ENCODE measurements around the gene AHCYL1. TPM values are rescaled to one million over a fixed set of nuclear protein-coding genes. Genes with fewer than 3 reads are reported as not detected.

The AHCYL1 gene
- polyA plus RNA-seq, 2 of the 4 experiments (the other 2 are of a cell fraction), result 124 to 148 TPM

GRCh38 chr1:109959974-109960744 lies 24.4 kb upstream of the AHCYL1 start (continued):
- TF ChIP-seq RAD21 (conservative IDR thresholded peaks at IDR 0.05 in 1 of 2, IDR thresholded peaks at IDR 0.05 in 1 of 2), result peak; percentile 46 to 47
- TF ChIP-seq JUNB (IDR thresholded peaks at IDR 0.05), result peak; percentile 47
- TF ChIP-seq EHMT2 (IDR thresholded peaks at IDR 0.05; ENCODE audit: low read depth), result no peak
- TF ChIP-seq ATOH8 (CRISPR knock-in tag; IDR thresholded peaks at IDR 0.05; ENCODE audit: low read depth), result no peak

- Histone ChIP-seq H3K4me2 (peak overlapping the region; percentile 73), H3K9me3 (no peaks in the 10 kb centered on the region), H3K27ac (peak overlapping the region; percentile 95 to 96), H3K4me1 (peaks cover 52% of the 10 kb centered on the region), H3K4me3 (no peak overlapping the region)
- TF ChIP-seq MAFK (IDR thresholded peaks at IDR 0.05; ENCODE audit: partially characterized antibody), result peak; percentile 88
- no peak for TF ChIP-seq MYC (IDR thresholded peaks at IDR 0.05; ENCODE audit: borderline replicate concordance, low read length)
- DNase-seq (ENCODE audit: low read depth in 1 of 2, low spot score in 1 of 2), result no peak
- ChIA-PET CTCF (interaction anchor here (0.7 to 6.9 kb wide), 14 partner anchors 9 to 428 kb away, joined by 3 to 63 read pairs (median 5); partner anchors contain the start of gene AHCYL1), POLR2A (interaction anchor here (1.7 to 3.0 kb wide), 3 partner anchors 20 to 169 kb away, joined by 5 to 18 read pairs (median 15); partner anchors contain the start of gene AHCYL1)
- no peak for ATAC-seq
- 0% methylated on average over 1 of the region's 1 CpG for WGBS (ENCODE audit: missing lambda C conversion rate)
- no peak for FAIRE-seq
These were observed 23.8 kb upstream of the AHCYL1 start for GRCh38 chr1:109960745-109961094.

DNA sequence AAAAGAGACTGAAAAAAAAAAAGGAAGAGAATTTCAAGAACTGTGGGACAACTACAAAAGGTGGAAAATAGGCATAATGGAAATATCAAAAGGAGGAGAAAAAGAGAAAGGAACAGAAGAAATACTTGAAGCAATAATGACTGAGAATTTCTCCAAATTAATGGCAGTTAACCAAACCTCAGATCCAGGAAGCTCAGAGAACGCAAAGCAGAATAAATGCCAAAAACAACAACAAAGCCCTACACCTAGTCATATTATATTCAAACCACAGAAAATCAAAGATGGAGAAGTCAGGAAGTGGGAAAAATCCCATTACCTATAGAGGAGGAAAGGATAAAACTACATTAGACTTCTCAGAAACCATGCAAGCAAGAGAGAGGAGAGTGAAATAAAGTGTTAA lies 20.7 kb upstream of the AHCYL1 start:
- Histone ChIP-seq H3K4me1 (peaks cover 28% of the 10 kb centered on the region), H3K9me3 (no peaks in the 10 kb centered on the region), H3K4me2 (no peak overlapping the region), H3K27ac (peak overlapping the region in 1 of 2 experiments; percentile 95; a peak in 3 of 6 replicates), H3K4me3 (no peak overlapping the region)
- no peak for ATAC-seq
- TF ChIP-seq ZSCAN20 (CRISPR knock-in tag; IDR thresholded peaks at IDR 0.05), result no peak
- no peak for TF ChIP-seq NPAS2 (CRISPR knock-in tag; IDR thresholded peaks at IDR 0.05; ENCODE audit: borderline replicate concordance)
- no peak for TF ChIP-seq ELK1 (IDR thresholded peaks at IDR 0.05; ENCODE audit: low read depth, low read length)
- no peak for TF ChIP-seq HOXB13 (CRISPR knock-in tag; IDR thresholded peaks at IDR 0.05; ENCODE audit: low read depth)
- no peak for TF ChIP-seq CHD2 (IDR thresholded peaks at IDR 0.05; ENCODE audit: low read length, partially characterized antibody)
- TF ChIP-seq ZFP36 (IDR thresholded peaks at IDR 0.05; ENCODE audit: borderline replicate concordance, partially characterized antibody), result no peak
- TF ChIP-seq NFE2L2 (conservative IDR thresholded peaks at IDR 0.05; ENCODE audit: low read length), result no peak
- TF ChIP-seq TFCP2L1 (CRISPR knock-in tag; IDR thresholded peaks at IDR 0.05), result no peak
- TF ChIP-seq MAFK (IDR thresholded peaks at IDR 0.05; ENCODE audit: partially characterized antibody), result no peak
- TF ChIP-seq HES2 (IDR thresholded peaks at IDR 0.05), result no peak
- CTCF ChIA-PET, result interaction anchor here (1.1 to 6.9 kb wide), 2 partner anchors 8 to 17 kb away, joined by 3 to 63 read pairs; no protein-coding TSS in a partner anchor
- no peak for FAIRE-seq
- POLR2A ChIA-PET, result no interaction called here
- no peak for DNase-seq (ENCODE audit: low read depth in 1 of 2, low spot score in 1 of 2)
- 85% methylated on average over 1 of the region's 1 CpG for WGBS (ENCODE audit: missing lambda C conversion rate)

DNA sequence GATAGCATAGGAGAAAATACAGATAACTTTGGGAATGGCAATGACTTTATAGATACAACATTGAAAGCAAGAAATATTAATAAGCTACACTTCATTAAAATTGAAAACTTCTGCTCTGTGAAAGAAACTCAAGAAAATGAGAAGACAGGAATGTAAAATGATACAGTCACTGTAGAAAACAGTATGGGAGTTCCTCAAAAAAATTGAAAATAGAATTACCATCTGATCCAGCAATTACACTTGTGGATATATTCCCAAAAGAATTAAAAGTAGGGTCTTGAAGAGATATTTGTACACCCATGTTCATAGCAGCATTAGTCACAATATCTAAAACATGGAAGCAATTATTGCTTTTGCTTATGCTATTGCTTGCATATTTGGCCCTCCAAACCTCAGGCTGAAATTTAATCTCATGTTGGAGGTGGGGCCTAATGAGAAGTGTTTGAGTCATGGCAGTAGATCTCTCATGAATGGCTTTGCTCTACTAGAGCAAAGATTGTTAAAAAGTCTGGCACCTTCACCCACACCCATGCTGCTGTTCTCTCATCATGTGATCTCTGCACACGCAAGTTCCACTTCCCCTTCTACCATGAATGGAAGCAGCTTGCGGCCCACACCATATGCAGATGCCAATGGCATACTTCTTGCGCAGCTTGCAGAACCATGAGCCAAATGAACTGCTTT lies 15.3 kb upstream of the AHCYL1 start:
- H3K4me1 ChIP-seq, result peaks cover 10% of the 10 kb centered on the region; the same call in 1 of the 3 replicates
- 90% methylated on average over 3 of the region's 3 CpGs for WGBS (ENCODE audit: missing lambda C conversion rate)
- CTCF ChIA-PET, result interaction anchor here (1.2 to 1.5 kb wide), 3 partner anchors 9 to 192 kb away, joined by 3 to 6 read pairs (median 5); no protein-coding TSS in a partner anchor
- FAIRE-seq (no peak), DNase-seq (ENCODE audit: low read depth in 1 of 2, low spot score in 1 of 2) (no peak), ATAC-seq (no peak)
- H3K4me3 ChIP-seq, result no peak overlapping the region
- TF ChIP-seq GATA3 (IDR thresholded peaks at IDR 0.05; ENCODE audit: borderline replicate concordance) (no peak), SMC3 (IDR thresholded peaks at IDR 0.05) (no peak), ZC3H11A (IDR thresholded peaks at IDR 0.05) (no peak), JUNB (IDR thresholded peaks at IDR 0.05) (no peak), TFCP2L1 (CRISPR knock-in tag; IDR thresholded peaks at IDR 0.05) (no peak), NR3C1 (IDR thresholded peaks at IDR 0.05) (no peak), HDAC2 (IDR thresholded peaks at IDR 0.05) (no peak), PHF8 (IDR thresholded peaks at IDR 0.05; ENCODE audit: borderline replicate concordance, low read depth) (no peak), EHMT2 (IDR thresholded peaks at IDR 0.05; ENCODE audit: low read depth) (no peak), NFE2L2 (conservative IDR thresholded peaks at IDR 0.05; ENCODE audit: low read length) (no peak)
- TF ChIP-seq, protein P1, sequence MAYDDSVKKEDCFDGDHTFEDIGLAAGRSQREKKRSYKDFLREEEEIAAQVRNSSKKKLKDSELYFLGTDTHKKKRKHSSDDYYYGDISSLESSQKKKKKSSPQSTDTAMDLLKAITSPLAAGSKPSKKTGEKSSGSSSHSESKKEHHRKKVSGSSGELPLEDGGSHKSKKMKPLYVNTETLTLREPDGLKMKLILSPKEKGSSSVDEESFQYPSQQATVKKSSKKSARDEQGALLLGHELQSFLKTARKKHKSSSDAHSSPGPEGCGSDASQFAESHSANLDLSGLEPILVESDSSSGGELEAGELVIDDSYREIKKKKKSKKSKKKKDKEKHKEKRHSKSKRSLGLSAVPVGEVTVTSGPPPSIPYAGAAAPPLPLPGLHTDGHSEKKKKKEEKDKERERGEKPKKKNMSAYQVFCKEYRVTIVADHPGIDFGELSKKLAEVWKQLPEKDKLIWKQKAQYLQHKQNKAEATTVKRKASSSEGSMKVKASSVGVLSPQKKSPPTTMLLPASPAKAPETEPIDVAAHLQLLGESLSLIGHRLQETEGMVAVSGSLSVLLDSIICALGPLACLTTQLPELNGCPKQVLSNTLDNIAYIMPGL (CRISPR knock-in tag; IDR thresholded peaks at IDR 0.05; ENCODE audit: borderline replicate concordance), result no peak
- POLR2A ChIA-PET, result no interaction called here
- no peaks in the 10 kb centered on the region for H3K9me3 ChIP-seq
- H3K27ac ChIP-seq, result peak overlapping the region in 1 of 2 experiments; percentile 58; a peak in 2 of 6 replicates
- no peak overlapping the region for H3K4me2 ChIP-seq
